ENCODE results near the gene PAQR7. TPM values are rescaled to one million over a fixed set of nuclear protein-coding genes. Genes with fewer than 3 reads are reported as not detected.

The PAQR7 gene
- total and polyA plus RNA-seq, 11 donors: 1.1 to 5.7 (median 2.0) TPM

DNA sequence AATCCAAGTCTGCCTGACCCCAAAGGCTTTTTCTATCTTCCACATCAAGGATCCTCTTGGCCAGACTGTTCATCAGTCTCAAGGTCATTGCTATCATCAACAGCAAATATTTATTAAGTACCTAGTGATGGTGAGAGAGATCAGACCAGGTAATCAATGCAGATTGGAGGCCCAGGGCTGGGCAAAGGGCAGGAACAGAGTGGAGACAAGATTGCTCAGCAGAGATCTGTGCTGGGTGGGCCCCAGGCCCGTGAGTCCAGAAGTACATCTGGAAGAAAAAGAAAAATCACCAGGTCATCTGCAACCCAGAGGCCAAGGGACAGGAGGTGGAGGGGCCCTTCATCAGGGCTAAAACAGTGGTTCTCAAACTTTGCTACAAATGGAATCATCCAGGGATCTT, 10.1 kb upstream of the PAQR7 start:
- ATAC-seq (no peak), DNase-seq (no peak)
- TF ChIP-seq, protein P1, sequence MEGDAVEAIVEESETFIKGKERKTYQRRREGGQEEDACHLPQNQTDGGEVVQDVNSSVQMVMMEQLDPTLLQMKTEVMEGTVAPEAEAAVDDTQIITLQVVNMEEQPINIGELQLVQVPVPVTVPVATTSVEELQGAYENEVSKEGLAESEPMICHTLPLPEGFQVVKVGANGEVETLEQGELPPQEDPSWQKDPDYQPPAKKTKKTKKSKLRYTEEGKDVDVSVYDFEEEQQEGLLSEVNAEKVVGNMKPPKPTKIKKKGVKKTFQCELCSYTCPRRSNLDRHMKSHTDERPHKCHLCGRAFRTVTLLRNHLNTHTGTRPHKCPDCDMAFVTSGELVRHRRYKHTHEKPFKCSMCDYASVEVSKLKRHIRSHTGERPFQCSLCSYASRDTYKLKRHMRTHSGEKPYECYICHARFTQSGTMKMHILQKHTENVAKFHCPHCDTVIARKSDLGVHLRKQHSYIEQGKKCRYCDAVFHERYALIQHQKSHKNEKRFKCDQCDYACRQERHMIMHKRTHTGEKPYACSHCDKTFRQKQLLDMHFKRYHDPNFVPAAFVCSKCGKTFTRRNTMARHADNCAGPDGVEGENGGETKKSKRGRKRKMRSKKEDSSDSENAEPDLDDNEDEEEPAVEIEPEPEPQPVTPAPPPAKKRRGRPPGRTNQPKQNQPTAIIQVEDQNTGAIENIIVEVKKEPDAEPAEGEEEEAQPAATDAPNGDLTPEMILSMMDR (IDR thresholded peaks at IDR 0.05): no peak
- no peak for TF ChIP-seq POLR2A (IDR thresholded peaks at IDR 0.05)
- no peaks in the 10 kb centered on the region for H3K4me1 ChIP-seq
- H3K9me3 ChIP-seq: no peaks in the 10 kb centered on the region
- H3K27me3 ChIP-seq: no peaks in the 10 kb centered on the region
- WGBS, 4 donors: 75 to 91% (median 84%) methylated on average over 1 of the region's 1 CpG
- H3K36me3 ChIP-seq: no peaks in the 10 kb centered on the region
- intact Hi-C loops (cut with DNase I): no loop called here
- H3K4me3 ChIP-seq: no peak overlapping the region
- H3K27ac ChIP-seq: no peak overlapping the region

DNA sequence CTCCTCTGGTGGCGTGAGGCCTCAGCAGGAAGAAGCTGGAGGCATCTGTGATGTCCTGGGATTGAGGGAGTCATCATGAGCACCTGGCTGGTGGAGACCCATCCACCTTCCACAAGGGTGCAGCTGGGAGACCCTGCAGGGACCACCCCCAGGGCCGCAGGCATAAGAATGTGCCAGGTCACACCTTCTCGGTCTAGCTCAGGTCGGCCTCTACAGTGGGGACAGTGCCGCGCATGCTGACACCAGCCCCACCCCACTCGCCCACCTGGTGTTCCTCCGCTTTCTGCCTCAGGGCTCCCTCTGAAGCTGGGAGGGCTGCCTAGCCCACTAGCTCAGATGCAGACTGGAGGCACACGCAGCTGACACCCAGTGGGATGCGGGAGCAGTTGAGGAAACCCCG, 5.8 kb upstream of the PAQR7 start:
- WGBS, 4 donors: 91 to 97% (median 91%) methylated on average over 8 to 11 of the region's 11 CpGs
- TF ChIP-seq, protein P1 (IDR thresholded peaks at IDR 0.05): no peak
- no peak for TF ChIP-seq POLR2A (IDR thresholded peaks at IDR 0.05)
- Histone ChIP-seq H3K4me3 (no peak overlapping the region), H3K9me3 (no peaks in the 10 kb centered on the region), H3K27ac (no peak overlapping the region), H3K4me1 (peaks cover 0 to 1% (median 0%) of the 10 kb centered on the region in 12 donors), H3K27me3 (no peaks in the 10 kb centered on the region), H3K36me3 (no peaks in the 10 kb centered on the region)
- intact Hi-C loops (cut with DNase I): no loop called here
- ATAC-seq (no peak), DNase-seq (peak in 1 of 5 donors; percentile 39)

DNA sequence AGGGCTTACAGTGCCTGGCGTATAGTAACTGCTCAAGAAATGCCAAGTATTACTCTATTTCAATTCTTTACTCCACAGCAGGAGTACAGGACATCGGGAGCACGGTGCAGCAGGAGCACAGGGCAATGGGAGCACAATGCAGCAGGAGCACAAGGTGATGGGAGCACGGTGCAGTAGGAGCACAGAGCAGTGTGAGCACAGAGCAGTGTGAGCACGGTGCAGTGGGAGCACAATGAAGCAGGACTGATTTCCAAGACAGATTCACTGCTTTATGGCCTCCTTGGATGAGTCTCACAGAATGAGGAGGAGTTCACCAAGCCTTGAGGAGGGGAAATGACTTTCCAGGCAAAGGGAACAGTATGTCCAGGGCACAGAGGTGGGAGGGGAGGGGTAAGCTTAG, 5.0 kb upstream of the PAQR7 start:
- WGBS, 4 donors: 87 to 96% (median 94%) methylated on average over 5 of the region's 5 CpGs
- no peaks in the 10 kb centered on the region for H3K27me3 ChIP-seq
- TF ChIP-seq, protein P1 (IDR thresholded peaks at IDR 0.05): no peak
- no peak for TF ChIP-seq POLR2A (IDR thresholded peaks at IDR 0.05)
- ATAC-seq (no peak), DNase-seq (no peak)
- H3K4me3 ChIP-seq: no peak overlapping the region
- H3K27ac ChIP-seq: no peak overlapping the region
- intact Hi-C loops (cut with DNase I): no loop called here
- peaks cover 0 to 8% (median 0%) of the 10 kb centered on the region in 12 donors for H3K4me1 ChIP-seq
- no peaks in the 10 kb centered on the region for H3K9me3 ChIP-seq
- H3K36me3 ChIP-seq: no peaks in the 10 kb centered on the region

- Histone ChIP-seq H3K27me3 (no peaks in the 10 kb centered on the region), H3K4me3 (no peak overlapping the region), H3K4me1 (peaks cover 0 to 16% (median 5%) of the 10 kb centered on the region in 12 donors), H3K9me3 (no peaks in the 10 kb centered on the region), H3K27ac (no peak overlapping the region), H3K36me3 (no peaks in the 10 kb centered on the region)
- 43 to 69% (median 48%) methylated on average over 2 of the region's 2 CpGs for WGBS, 4 donors
- TF ChIP-seq, protein P1 (IDR thresholded peaks at IDR 0.05): no peak
- no peak for TF ChIP-seq POLR2A (IDR thresholded peaks at IDR 0.05)
- intact Hi-C loops (cut with DNase I): loop anchor here in 1 of 10 donors (10.0 kb wide), 1 partner anchor 55 kb away; no protein-coding TSS in a partner anchor
- DNase-seq: no peak
- ATAC-seq: no peak
Measured at GRCh38 chr1:25879675-25880074, 4.2 kb upstream of the PAQR7 start.

All from heart left ventricle (tissue), 16 donors.